GM12865 (cell line): ENCODE results near the gene CSPG5.

ENCODE experiments used
- DNase-seq: peaks from one replicate; pipeline ENCODE4 v3.0.0; 2010; ENCODE audit warnings: low read depth
- H3K4me3 ChIP-seq: 2 replicates; pipeline ENCODE4 v1.5.1; 2011; ENCODE audit warnings: mild to moderate bottlenecking, low read depth, low read length, control low read depth
- TF ChIP-seq, protein P1 (sequence below): IDR thresholded peaks from 2 replicates; pipeline ENCODE4 v1.5.1; 2011; ENCODE audit warnings: low read length, control low read depth, low read depth, inconsistent platforms; ENCODE audit not compliant: insufficient read depth; ENCODE audit errors: missing control alignments

CSPG5 gene

GRCh38 chr3:47578691-47579632 is at the start of gene CSPG5:
Gene CSPG5 (minus strand): TSS chr3:47578865. CDS start chr3:47578693, 172 bp downstream.
- DNase-seq: no peak
- TF ChIP-seq, protein P1, sequence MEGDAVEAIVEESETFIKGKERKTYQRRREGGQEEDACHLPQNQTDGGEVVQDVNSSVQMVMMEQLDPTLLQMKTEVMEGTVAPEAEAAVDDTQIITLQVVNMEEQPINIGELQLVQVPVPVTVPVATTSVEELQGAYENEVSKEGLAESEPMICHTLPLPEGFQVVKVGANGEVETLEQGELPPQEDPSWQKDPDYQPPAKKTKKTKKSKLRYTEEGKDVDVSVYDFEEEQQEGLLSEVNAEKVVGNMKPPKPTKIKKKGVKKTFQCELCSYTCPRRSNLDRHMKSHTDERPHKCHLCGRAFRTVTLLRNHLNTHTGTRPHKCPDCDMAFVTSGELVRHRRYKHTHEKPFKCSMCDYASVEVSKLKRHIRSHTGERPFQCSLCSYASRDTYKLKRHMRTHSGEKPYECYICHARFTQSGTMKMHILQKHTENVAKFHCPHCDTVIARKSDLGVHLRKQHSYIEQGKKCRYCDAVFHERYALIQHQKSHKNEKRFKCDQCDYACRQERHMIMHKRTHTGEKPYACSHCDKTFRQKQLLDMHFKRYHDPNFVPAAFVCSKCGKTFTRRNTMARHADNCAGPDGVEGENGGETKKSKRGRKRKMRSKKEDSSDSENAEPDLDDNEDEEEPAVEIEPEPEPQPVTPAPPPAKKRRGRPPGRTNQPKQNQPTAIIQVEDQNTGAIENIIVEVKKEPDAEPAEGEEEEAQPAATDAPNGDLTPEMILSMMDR: no peak
- H3K4me3 ChIP-seq: peak within 1 kb of the TSS; percentile 65

GRCh38 chr3:47628426-47628825 is 49.8 kb upstream of the CSPG5 start:
- no peak for DNase-seq
- H3K4me3 ChIP-seq: no peak overlapping the region
- TF ChIP-seq, protein P1: no peak

GRCh38 chr3:47622671-47623461 is 44.2 kb upstream of the CSPG5 start:
- TF ChIP-seq, protein P1: no peak
- H3K4me3 ChIP-seq: no peak overlapping the region
- no peak for DNase-seq

- DNase-seq: no peak
- no peak overlapping the region for H3K4me3 ChIP-seq
- TF ChIP-seq, protein P1: no peak
Observed at GRCh38 chr3:47617086-47618010, 38.7 kb upstream of the CSPG5 start.

DNA sequence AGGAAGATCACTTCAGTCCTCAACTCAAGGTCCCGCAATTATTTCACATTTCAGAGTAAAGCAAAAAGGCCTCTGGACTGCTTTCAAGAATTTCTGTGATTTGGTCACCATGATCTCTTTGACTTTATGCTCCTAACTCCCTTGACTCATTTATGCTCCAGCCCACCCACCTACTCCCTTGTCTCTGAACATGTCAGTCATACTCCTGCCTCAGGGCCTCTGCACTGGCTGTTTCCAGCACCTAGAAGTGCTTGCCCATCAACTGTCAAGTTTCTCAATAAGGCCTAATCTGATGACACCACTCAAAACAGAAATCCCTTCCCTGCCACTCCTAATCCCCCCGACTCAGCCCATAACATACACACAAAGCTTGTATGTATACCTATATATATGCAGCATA is 36.1 kb upstream of the CSPG5 start:
- H3K4me3 ChIP-seq: no peak overlapping the region
- TF ChIP-seq, protein P1: no peak
- DNase-seq: no peak

GRCh38 chr3:47613722-47614121 is 35.1 kb upstream of the CSPG5 start:
- TF ChIP-seq, protein P1: no peak
- no peak for DNase-seq
- H3K4me3 ChIP-seq: no peak overlapping the region
